ENCODE results near the gene SH2B3.

Gene SH2B3

GRCh38 chr12:111412007-111412829 is 6.5 kb downstream of the SH2B3 start:
- TF ChIP-seq GATA2 (IDR thresholded peaks at IDR 0.05; ENCODE audit: low read depth, low read length), result no peak
- TF ChIP-seq GATA3 (IDR thresholded peaks at IDR 0.05; ENCODE audit: low read depth, low read length), result no peak

DNA sequence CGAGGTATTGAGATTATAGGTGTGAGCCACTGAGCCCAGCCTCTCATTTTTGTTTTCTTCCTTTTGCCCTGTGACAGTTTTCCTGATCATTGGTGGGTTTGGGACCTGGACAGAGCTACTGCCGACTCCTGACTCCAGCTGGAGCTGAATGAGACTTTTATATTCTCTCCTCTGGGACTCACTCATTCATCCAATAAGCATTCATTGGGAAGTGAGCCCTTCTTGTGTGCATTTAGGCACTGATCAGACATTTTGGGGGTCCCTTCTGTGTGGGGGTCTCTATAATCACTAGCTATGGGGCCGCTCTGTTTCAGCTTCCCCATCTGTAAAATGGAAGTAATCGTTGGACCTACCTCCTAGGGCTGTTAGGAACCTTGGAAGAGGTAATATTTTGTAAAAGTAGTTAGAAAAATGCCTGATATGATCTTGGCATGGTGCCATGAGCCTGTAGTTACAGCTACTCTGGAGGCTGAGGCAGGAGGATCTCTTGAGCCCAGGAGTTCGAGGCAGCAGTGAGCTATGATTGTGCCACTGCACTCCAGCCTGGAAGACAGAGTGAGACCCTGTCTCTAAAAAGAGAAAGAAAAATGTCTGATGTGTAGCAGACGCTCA is 7.2 kb downstream of the SH2B3 start:
- TF ChIP-seq GATA3 (IDR thresholded peaks at IDR 0.05; ENCODE audit: low read depth, low read length) (no peak), GATA2 (IDR thresholded peaks at IDR 0.05; ENCODE audit: low read depth, low read length) (no peak)

DNA sequence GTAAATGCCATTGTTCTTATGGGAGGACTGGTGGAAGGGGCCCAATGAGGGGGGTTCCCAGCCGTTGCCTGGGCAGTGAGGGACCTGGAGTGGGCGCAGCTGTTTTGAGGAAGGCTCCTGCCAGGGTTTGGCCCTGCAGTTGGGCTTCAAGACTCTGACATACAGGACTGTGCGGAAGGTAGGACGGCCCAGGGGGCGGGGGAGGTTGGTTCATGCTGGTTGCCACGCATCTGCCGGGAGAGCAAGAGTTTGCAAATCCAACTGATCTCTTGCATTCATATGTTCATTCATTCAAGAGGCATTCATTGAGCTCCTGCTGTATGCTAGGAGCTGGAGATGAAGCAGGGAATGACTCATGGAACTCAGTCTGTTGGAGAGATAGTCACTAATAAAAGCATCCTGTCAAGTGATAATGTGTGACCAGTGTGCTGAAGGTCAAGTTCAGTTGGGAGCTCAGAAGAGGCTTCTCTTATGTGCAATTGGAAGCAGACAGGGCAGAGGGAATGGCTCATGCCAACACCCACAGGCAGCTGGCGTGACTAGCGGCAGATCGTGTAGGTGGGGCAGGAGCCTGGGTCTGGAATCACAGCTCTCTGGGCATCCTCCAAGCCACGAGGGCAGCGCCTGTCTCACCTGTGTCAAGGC is 7.8 kb downstream of the SH2B3 start:
- TF ChIP-seq GATA3 (IDR thresholded peaks at IDR 0.05; ENCODE audit: low read depth, low read length), result no peak
- TF ChIP-seq GATA2 (IDR thresholded peaks at IDR 0.05; ENCODE audit: low read depth, low read length), result no peak

- TF ChIP-seq GATA2 (IDR thresholded peaks at IDR 0.05; ENCODE audit: low read depth, low read length) (no peak), GATA3 (IDR thresholded peaks at IDR 0.05; ENCODE audit: low read depth, low read length) (no peak)
These were observed 9.1 kb downstream of the SH2B3 start for GRCh38 chr12:111414711-111415252.

- TF ChIP-seq GATA2 (IDR thresholded peaks at IDR 0.05; ENCODE audit: low read depth, low read length) (no peak), GATA3 (IDR thresholded peaks at IDR 0.05; ENCODE audit: low read depth, low read length) (no peak)
These were observed 11.6 kb downstream of the SH2B3 start for GRCh38 chr12:111417290-111417689.

DNA sequence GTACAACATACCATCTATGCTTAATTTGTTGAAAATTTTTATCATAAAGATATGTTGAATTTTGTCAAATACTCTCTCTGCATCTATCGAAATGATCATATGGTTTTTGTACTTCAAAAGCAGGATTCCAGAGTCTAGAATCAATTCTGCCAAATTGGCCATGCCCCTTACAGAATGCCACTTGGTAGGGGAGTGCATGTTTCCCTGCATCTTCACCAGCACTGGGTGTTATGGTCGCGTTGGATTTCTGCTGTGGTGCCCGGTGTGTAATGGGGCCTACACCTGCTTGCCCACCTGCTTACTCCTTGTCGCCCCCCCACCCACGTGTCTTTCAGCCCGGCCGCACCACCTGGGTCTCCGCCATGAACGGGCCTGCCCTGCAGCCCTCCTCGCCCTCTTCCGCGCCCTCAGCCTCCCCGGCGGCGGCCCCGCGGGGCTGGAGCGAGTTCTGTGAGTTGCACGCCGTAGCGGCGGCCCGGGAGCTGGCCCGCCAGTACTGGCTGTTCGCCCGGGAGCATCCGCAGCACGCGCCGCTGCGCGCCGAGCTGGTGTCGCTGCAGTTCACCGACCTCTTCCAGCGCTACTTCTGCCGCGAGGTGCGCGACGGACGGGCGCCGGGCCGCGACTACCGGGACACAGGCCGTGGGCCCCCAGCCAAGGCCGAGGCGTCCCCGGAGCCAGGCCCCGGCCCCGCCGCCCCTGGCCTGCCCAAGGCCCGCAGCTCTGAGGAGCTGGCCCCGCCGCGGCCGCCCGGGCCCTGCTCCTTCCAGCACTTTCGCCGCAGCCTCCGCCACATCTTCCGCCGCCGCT is 12.3 kb downstream of the SH2B3 start:
- TF ChIP-seq GATA2 (IDR thresholded peaks at IDR 0.05; ENCODE audit: low read depth, low read length) (no peak), GATA3 (IDR thresholded peaks at IDR 0.05; ENCODE audit: low read depth, low read length) (no peak)

GRCh38 chr12:111418594-111418880 is 12.8 kb downstream of the SH2B3 start:
- TF ChIP-seq GATA2 (IDR thresholded peaks at IDR 0.05; ENCODE audit: low read depth, low read length) (no peak), GATA3 (IDR thresholded peaks at IDR 0.05; ENCODE audit: low read depth, low read length) (no peak)

DNA sequence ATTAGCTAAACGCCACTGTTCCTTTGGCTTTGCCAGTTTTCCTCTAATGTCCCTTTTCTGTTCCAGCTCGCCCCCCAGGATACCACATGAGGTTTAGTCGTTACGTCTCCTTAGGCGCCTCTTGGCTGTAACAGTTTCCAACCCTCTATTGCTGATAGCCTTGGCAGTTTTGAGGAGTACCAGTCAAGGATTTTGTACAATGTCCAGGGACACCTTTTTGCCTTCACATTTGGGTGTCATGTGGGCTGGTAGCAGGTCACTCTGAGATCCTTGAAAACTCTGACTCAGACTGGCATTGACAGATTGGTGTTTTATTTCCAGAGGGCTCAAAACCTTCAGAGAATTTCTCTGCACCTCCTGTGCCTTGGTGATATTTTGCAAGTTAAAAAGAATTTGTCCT is 14.1 kb downstream of the SH2B3 start:
- TF ChIP-seq GATA3 (IDR thresholded peaks at IDR 0.05; ENCODE audit: low read depth, low read length), result no peak
- no peak for TF ChIP-seq GATA2 (IDR thresholded peaks at IDR 0.05; ENCODE audit: low read depth, low read length)

GRCh38 chr12:111420494-111420893 is 14.8 kb downstream of the SH2B3 start:
- no peak for TF ChIP-seq GATA3 (IDR thresholded peaks at IDR 0.05; ENCODE audit: low read depth, low read length)
- no peak for TF ChIP-seq GATA2 (IDR thresholded peaks at IDR 0.05; ENCODE audit: low read depth, low read length)

DNA sequence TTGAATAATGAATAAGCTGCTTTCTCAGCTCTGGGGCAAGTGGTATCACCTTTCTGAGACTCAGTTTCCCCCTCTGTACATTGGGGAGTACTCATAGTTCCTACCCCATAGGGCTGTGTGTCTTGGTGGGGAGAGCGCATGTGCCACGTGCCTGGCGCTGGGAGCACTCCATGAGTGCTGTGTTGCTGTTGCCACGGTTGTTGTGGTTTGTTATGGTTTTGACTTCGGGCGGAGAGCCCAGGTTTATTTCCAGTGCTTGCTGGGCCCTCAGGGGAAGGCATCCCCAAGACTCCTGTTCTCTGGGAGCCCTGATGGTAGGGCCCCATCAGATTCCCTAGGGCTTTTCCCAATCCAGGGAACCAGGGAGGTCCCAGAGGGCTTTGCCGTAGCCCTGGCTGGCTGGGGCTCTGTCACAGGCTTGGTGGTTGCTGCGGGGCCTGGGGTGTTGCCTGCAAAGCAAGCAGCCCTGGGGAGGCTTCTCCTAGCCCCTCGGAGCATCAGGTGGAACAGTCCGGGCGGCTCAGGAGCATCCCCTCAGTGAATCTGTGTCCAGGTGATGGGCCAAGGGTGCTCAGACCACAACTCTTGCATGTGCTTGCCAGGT is 18.6 kb downstream of the SH2B3 start:
- no peak for TF ChIP-seq GATA2 (IDR thresholded peaks at IDR 0.05; ENCODE audit: low read depth, low read length)
- TF ChIP-seq GATA3 (IDR thresholded peaks at IDR 0.05; ENCODE audit: low read depth, low read length), result no peak

DNA sequence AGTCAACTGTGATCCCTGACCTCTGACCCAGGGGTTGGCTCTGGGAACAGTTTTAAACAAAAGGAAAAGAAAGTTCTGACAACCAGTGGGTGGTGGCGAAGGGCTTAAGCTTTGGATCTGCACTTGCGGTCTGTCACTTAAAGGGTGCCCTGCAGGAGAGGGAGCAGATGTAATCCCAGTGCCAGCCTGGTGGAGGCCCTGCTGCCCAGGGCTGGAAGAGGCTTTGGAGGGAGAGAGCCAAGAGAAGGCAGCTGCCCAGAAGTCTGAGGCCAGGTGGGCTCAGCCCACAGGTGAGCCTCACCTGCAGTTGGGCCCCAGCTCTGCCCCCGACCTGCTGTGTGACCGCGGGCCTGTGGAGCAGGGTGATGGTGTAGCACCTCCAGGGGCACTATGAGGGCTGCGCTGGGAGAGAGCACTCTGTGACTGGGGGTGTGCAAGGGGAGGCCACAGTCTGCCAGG is 19.1 kb downstream of the SH2B3 start:
- no peak for TF ChIP-seq GATA3 (IDR thresholded peaks at IDR 0.05; ENCODE audit: low read depth, low read length)
- TF ChIP-seq GATA2 (IDR thresholded peaks at IDR 0.05; ENCODE audit: low read depth, low read length), result no peak

GRCh38 chr12:111425655-111426054 is 19.9 kb downstream of the SH2B3 start:
- TF ChIP-seq GATA2 (IDR thresholded peaks at IDR 0.05; ENCODE audit: low read depth, low read length) (no peak), GATA3 (IDR thresholded peaks at IDR 0.05; ENCODE audit: low read depth, low read length) (no peak)

DNA sequence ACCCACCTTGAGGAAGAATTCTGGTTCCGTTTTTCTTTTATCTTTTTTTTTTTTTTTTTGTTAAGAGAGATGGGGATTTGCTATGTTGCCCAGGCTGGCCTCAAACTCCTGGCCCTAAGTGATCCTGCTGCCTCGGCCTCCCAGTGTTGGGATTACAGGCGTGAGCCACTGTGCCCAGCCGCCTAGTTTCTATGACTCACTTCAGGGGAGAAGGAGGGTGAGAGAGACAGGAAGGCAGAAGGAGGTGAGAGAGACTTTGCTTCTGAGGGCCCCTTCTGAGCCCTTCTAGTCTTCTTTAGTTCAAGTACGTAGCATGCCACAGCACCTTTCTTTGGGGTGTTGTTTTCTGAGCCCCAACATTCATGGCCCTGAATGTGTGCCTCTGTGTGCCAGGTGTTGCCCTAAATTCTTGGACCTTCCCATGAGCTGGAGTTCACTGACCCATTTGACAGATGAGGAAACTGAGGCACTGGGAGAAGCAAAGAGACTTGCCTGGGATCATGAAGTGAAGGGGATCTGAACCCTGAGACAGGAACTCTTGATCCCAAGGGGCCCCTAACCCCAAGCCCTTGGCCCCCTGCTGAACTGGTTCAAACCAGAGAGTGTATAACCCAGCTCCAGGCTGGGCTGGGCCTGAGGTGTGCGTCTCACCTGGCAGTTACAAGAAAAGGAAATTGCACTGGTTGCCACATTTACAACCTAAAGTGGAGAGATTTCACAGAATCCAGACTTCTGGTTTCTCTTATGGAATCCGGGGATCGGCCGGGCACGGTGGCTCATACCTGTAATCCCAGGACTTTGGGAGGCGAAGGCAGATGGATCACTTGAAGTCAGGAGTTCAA is 20.8 kb downstream of the SH2B3 start:
- TF ChIP-seq GATA3 (IDR thresholded peaks at IDR 0.05; ENCODE audit: low read depth, low read length) (no peak), GATA2 (IDR thresholded peaks at IDR 0.05; ENCODE audit: low read depth, low read length) (no peak)
